GM21529 (cell line): Measurements from ENCODE around the gene CD302.
"Not testable (repeated sequence)": the region's sequence is repeated elsewhere in the genome, so short reads cannot be mapped to it uniquely, and the experiment has no call there.

ENCODE experiments used
- ATAC-seq: cut with Tn5 transposase; IDR thresholded peaks from one replicate; pipeline ENCODE4 v1.9.1; 2021; ENCODE audit not compliant: unreplicated experiment

Gene CD302

GRCh38 chr2:159797543-159798375, at the start of gene CD302:
Gene CD302 (minus strand): TSS chr2:159798208. CDS start chr2:159798198, 10 bp downstream.
- ATAC-seq, result peak; percentile 70

DNA sequence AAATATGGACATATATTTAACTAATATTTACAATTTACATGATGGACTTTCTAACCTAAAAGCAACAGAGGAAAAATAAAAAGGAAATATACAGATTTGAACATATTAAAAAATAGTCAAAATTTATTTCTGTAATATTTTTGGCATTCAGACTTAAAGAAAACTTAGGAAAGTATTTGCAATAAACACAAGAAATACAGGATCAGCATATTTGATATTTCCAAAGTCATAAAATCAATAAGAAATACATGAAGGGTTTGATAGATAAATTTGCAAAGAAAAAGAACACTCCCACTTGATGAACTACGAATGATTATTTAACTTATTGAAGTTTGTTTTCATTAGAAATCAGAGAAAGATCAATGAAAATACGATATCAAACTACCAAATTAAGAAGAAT, 48.6 kb upstream of the CD302 start:
- ATAC-seq, result no peak

GRCh38 chr2:159840616-159841015, 42.6 kb upstream of the CD302 start:
- ATAC-seq, result no peak

- no peak for ATAC-seq
These were observed 34.9 kb upstream of the CD302 start for GRCh38 chr2:159832858-159833257.

DNA sequence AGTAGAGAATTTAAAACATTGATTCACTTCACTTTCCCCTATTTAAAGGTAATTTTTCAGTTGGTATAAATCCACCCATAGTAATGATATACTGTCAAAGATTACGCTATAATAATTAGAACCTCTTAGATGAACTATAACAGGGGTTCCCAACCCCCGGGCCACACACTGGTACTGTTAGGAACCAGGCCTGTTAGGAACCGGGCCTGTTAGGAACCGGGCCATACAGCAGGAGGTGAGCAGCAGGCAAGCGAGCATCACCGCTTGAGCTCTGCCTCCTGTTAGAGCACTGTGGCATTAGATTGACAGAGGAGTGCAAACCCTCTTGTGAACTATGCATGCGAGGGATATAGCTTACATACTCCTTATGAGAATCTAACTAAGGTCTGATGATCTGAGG, 34.0 kb upstream of the CD302 start:
- ATAC-seq, result no peak

DNA sequence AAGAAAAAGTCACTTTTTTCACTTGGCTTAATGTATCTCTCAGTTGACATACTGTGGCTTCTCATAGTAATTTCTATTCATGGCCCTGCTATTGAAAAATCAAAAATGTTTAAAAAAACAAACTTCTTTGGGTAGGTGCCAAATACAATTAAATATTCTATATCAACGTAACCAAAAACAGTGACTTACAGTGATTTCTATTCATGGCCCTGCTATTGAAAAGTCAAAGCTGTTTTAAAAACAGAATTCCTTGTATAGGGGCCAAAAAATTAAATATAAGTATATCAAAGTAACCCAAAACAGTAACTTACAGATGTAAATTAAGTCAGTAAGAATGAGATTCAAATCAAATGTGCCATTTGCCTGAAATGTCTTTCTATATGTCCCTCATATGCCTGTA, 31.4 kb upstream of the CD302 start:
- ATAC-seq, result no peak

- no peak for ATAC-seq
These were observed 30.7 kb upstream of the CD302 start for GRCh38 chr2:159828738-159829137.

- ATAC-seq, result not testable (repeated sequence)
These were observed 24.4 kb upstream of the CD302 start for GRCh38 chr2:159822478-159822833.

- not testable (repeated sequence) for ATAC-seq
These were observed 23.9 kb upstream of the CD302 start for GRCh38 chr2:159821775-159822477.

DNA sequence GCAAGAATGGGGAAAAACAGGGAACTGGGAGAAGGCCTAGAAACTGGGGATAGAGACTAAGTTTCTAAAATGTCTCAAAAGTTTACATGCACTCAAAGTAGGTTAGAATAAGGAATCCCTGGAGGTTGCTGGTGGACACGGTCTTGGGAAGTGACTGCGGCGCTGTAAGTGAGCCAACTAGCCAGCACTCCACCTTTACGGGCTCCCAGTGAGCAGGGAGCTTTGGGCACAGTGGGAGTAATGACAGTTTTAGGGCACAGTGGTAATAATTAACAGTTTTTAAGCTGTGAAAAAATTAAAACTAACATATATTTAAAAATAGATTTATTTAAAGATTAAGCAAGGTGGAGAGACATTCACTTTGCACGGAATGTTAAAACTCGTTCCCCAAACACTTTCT, 20.9 kb upstream of the CD302 start:
- no peak for ATAC-seq

GRCh38 chr2:159817283-159817682, 19.3 kb upstream of the CD302 start:
- ATAC-seq, result no peak

DNA sequence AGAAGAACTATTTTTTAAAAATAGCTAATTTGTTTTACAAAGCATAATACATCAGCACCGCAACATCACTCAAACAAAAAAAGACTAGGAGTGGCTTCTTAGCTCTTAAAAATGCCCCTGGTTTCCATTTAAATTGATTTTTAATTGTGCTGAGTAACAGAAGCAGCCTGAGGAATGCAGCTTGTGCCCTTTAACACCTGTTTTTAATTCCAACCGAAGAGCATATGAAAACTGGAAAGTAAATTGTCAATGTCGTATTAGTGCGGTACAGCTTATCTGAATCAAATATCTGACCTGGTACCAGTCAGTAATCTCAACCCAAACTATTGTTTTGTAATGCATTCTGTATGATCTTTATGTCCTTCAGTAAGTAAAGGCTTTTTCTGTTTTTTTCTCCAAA, 13.2 kb upstream of the CD302 start:
- ATAC-seq, result no peak

DNA sequence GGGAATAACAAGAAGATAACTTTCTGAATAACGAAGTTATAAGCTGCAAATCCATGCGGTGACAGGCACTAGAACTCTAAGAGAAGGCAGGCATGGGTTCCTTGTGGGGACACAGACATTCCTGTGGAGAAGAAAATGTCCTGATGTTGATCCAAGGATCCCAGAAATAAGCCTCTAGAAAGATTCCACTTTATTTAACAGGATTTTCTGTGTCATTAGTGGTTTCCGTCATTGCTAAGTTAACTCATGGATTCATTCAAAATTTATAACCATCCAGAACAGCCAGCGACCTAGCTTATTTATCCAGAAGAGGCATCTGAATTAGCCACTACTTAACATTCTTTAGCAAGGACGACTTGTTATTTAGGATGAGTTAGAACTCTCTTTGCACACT, 10.0 kb upstream of the CD302 start:
- ATAC-seq, result no peak

GRCh38 chr2:159807183-159808031, 9.4 kb upstream of the CD302 start:
- ATAC-seq, result no peak

DNA sequence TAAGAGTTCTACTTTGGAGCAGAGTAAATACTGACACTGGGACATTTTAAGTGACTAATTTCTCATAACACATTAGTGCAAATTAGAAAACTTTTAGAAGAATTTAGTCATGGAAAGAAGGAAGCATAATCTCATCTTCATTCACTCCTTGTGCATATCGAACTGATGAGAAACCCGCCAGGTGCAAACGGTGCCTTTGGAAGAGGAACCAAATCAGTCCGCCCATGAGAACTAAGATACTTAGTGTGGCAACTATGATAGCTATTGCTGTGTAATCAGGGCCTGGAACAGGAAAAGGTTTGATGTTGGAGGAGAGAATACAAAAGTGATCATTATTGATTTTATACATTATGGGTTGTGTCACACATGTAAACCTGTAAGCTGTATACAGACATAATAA, 6.9 kb upstream of the CD302 start:
- no peak for ATAC-seq

- no peak for ATAC-seq
These were observed 5.4 kb upstream of the CD302 start for GRCh38 chr2:159803235-159803962.

GRCh38 chr2:159802673-159803072, 4.7 kb upstream of the CD302 start:
- no peak for ATAC-seq

GRCh38 chr2:159799833-159800232, 1.8 kb upstream of the CD302 start:
- no peak for ATAC-seq

- peak; percentile 4 for ATAC-seq
These were observed 343 bp upstream of the CD302 start for GRCh38 chr2:159798376-159798725.

- no peak for ATAC-seq
These were observed 824 bp downstream of the CD302 start for GRCh38 chr2:159797225-159797542.
